ENCODE data around the gene GEMIN4.

DNA sequence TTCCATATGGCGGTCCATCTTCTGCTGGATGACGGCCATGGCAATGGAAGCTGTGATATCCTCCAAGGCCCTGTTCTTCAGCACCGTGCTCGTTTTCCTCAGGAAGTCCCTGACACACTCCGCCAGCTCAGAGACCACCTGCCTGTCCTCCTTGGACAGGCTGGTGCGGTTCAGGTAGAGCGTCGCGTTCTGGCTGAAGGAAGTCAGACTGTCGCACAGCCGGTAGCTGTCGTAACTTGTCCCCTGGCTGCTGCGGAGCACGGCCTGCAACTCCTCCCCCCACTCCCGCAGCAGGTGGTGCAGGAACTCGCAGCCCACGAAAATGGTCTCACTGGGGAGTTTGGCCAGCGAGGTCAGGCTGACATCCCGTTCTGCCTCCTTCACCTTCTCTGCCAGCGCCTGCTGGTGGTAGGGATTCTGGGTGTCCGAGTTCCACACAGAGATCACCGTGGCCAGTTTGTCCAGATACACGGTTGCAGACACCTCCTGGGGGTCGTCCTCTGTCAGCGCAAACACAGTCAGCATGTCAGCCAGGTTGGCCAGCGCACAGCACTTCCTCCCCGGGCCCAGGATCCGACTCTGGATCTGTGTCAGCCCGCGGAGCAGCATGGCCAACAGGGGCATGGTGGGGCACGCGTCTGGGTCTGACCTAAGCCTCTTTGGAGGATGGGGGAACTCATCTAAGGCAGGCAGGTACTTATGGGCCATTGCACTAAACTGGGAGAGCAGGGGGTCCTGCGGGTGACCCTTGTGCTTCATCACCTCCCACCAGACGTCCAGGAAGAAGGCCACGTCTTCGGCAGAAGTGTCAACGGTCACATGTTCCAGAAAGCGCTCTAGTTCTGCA is 5.1 kb downstream of the GEMIN4 start:
- TF ChIP-seq, protein P1, sequence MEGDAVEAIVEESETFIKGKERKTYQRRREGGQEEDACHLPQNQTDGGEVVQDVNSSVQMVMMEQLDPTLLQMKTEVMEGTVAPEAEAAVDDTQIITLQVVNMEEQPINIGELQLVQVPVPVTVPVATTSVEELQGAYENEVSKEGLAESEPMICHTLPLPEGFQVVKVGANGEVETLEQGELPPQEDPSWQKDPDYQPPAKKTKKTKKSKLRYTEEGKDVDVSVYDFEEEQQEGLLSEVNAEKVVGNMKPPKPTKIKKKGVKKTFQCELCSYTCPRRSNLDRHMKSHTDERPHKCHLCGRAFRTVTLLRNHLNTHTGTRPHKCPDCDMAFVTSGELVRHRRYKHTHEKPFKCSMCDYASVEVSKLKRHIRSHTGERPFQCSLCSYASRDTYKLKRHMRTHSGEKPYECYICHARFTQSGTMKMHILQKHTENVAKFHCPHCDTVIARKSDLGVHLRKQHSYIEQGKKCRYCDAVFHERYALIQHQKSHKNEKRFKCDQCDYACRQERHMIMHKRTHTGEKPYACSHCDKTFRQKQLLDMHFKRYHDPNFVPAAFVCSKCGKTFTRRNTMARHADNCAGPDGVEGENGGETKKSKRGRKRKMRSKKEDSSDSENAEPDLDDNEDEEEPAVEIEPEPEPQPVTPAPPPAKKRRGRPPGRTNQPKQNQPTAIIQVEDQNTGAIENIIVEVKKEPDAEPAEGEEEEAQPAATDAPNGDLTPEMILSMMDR (IDR thresholded peaks at IDR 0.05; ENCODE audit: insufficient read depth, low read depth, low read length), result no peak
- no peak for TF ChIP-seq EZH2 (IDR thresholded peaks at IDR 0.05; ENCODE audit: insufficient read depth, low read length)

All from astrocyte (in vitro differentiated cells and primary cell).